RWPE2 (cell line): ENCODE results near the gene PCDHGA2.
A peak's percentile ranks its signal among the peaks of the same experiment; 100 is the strongest.
"Not testable (repeated sequence)": the region's sequence is repeated elsewhere in the genome, so short reads cannot be mapped to it uniquely, and the experiment has no call there.

Experiments
- ATAC-seq: fragments of 200-7000 bp; cut with Tn5 transposase; 3 replicates; pipeline ENCODE4 v1.9.1; 2021; ENCODE audit warnings: low read depth
- DNase-seq: peaks from one replicate; pipeline ENCODE4 v3.0.0-alpha.2; 2020; ENCODE audit warnings: low spot score
- H3K27ac ChIP-seq: fragments of 450-650 bp; 2 replicates; pipeline ENCODE4 v1.5.1; 2017; ENCODE audit warnings: mild to moderate bottlenecking; ENCODE audit not compliant: poor library complexity, severe bottlenecking
- H3K27me3 ChIP-seq: fragments of 250-450 bp; sonication (Bioruptor Pico); 2 replicates; pipeline ENCODE4 v1.5.1; 2021; ENCODE audit warnings: mild to moderate bottlenecking, moderate library complexity; ENCODE audit not compliant: insufficient read depth, poor library complexity, severe bottlenecking
- H3K36me3 ChIP-seq: fragments of 250-450 bp; sonication (Bioruptor Pico); 2 replicates; pipeline ENCODE4 v1.5.1; 2020; ENCODE audit warnings: low read depth, mild to moderate bottlenecking, moderate library complexity
- H3K4me1 ChIP-seq: fragments of 250-450 bp; sonication (Bioruptor Pico); 2 replicates; pipeline ENCODE4 v1.5.1; 2021; ENCODE audit warnings: mild to moderate bottlenecking, moderate library complexity; ENCODE audit not compliant: insufficient read depth, poor library complexity, severe bottlenecking
- H3K4me3 ChIP-seq: fragments of 250-450 bp; sonication (Bioruptor Pico); 2 replicates; pipeline ENCODE4 v1.5.1; 2021; ENCODE audit warnings: mild to moderate bottlenecking, moderate library complexity; ENCODE audit not compliant: severe bottlenecking
- H3K9me3 ChIP-seq: fragments of 250-450 bp; sonication (Bioruptor Pico); 2 replicates; pipeline ENCODE4 v1.5.1; 2021; ENCODE audit warnings: mild to moderate bottlenecking, moderate library complexity; ENCODE audit not compliant: severe bottlenecking
- TF ChIP-seq, protein P1 (sequence below): fragments of 450-650 bp; IDR thresholded peaks from one replicate; pipeline ENCODE4 v1.5.1; 2017; ENCODE audit warnings: mild to moderate bottlenecking, moderate library complexity; ENCODE audit not compliant: poor library complexity, severe bottlenecking

Gene PCDHGA2

DNA sequence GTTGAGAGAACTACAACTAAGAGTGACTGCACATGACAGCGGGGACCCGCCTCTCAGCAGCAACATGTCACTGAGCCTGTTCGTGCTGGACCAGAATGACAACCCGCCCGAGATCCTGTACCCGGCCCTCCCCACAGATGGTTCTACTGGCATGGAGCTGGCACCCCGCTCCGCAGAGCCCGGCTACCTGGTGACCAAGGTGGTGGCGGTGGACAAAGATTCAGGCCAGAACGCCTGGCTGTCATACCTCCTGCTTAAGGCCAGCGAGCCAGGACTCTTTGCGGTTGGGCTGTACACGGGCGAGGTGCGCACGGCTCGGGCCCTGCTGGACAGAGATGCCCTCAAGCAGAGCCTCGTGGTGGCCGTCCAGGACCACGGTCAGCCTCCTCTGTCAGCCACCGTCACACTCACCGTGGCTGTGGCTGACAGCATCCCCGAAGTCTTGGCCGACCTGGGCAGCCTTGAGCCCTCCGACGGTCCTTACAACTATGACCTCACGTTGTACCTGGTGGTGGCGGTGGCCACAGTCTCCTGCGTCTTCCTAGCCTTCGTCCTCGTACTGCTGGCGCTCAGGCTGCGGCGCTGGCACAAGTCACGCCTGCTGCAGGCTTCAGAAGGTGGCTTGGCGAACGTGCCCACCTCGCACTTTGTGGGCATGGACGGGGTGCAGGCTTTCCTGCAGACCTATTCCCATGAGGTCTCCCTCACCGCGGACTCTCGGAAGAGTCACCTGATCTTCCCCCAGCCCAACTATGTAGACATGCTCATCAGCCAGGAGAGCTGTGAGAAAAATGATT, 46.1 kb downstream of the PCDHGA2 start:
- Histone ChIP-seq H3K4me3 (no peak overlapping the region), H3K9me3 (peaks cover 32% of the 10 kb centered on the region), H3K36me3 (no peaks in the 10 kb centered on the region), H3K4me1 (no peaks in the 10 kb centered on the region), H3K27me3 (peaks cover 27% of the 10 kb centered on the region), H3K27ac (no peak overlapping the region)
- DNase-seq (no peak), ATAC-seq (no peak)
- TF ChIP-seq, protein P1, sequence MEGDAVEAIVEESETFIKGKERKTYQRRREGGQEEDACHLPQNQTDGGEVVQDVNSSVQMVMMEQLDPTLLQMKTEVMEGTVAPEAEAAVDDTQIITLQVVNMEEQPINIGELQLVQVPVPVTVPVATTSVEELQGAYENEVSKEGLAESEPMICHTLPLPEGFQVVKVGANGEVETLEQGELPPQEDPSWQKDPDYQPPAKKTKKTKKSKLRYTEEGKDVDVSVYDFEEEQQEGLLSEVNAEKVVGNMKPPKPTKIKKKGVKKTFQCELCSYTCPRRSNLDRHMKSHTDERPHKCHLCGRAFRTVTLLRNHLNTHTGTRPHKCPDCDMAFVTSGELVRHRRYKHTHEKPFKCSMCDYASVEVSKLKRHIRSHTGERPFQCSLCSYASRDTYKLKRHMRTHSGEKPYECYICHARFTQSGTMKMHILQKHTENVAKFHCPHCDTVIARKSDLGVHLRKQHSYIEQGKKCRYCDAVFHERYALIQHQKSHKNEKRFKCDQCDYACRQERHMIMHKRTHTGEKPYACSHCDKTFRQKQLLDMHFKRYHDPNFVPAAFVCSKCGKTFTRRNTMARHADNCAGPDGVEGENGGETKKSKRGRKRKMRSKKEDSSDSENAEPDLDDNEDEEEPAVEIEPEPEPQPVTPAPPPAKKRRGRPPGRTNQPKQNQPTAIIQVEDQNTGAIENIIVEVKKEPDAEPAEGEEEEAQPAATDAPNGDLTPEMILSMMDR: no peak

DNA sequence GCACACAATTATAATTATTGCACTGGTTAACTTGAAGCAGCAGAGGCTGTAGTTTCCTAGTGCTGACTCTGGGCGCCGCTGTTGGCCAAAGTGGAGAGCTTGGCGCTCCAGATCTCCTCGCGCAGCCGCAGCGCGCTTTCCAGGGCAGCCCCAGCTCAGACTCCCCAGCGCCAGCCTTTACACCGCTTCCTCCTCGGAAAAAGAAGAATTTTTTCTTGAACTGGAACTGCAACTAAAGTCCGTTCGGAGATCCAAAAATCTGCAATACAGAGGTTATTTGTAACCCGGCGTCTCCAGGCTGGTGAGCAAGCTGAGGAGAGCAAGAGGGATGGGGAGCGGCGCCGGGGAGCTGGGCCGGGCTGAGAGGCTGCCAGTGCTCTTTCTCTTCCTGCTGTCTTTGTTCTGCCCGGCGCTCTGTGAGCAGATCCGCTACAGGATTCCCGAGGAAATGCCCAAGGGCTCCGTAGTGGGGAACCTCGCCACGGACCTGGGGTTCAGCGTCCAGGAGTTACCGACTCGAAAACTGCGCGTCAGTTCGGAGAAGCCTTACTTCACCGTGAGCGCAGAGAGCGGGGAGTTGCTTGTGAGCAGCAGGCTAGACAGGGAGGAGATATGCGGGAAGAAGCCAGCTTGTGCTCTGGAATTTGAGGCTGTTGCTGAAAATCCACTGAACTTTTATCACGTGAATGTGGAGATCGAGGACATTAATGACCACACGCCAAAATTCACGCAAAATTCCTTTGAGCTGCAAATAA, 49.2 kb downstream of the PCDHGA2 start, which contains the start of gene PCDHGB4:
PCDHGB4 (plus strand) TSS at position 142 of the 755 bp plus-strand sequence; CDS start at position 329, 187 bp downstream.
- not testable (repeated sequence) for H3K4me1 ChIP-seq, DNase-seq, H3K36me3 ChIP-seq, H3K27me3 ChIP-seq, H3K27ac ChIP-seq
- TF ChIP-seq, protein P1: peak; percentile 94
- Histone ChIP-seq H3K4me3 (peak within 1 kb of the TSS; percentile 26), H3K9me3 (peaks cover 49% of the 10 kb centered on the region)
- ATAC-seq: peak; percentile 92

DNA sequence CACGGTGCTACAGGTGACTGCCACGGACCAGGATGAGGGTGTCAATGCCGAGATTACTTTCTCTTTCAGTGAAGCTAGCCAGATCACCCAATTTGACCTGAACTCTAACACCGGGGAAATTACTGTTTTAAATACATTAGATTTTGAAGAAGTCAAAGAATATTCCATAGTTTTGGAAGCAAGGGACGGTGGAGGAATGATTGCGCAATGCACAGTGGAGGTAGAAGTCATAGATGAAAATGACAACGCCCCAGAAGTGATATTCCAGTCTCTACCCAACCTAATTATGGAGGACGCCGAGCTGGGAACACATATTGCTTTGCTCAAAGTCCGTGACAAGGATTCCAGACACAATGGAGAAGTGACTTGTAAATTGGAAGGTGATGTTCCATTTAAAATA, 50.1 kb downstream of the PCDHGA2 start:
- TF ChIP-seq, protein P1: no peak

DNA sequence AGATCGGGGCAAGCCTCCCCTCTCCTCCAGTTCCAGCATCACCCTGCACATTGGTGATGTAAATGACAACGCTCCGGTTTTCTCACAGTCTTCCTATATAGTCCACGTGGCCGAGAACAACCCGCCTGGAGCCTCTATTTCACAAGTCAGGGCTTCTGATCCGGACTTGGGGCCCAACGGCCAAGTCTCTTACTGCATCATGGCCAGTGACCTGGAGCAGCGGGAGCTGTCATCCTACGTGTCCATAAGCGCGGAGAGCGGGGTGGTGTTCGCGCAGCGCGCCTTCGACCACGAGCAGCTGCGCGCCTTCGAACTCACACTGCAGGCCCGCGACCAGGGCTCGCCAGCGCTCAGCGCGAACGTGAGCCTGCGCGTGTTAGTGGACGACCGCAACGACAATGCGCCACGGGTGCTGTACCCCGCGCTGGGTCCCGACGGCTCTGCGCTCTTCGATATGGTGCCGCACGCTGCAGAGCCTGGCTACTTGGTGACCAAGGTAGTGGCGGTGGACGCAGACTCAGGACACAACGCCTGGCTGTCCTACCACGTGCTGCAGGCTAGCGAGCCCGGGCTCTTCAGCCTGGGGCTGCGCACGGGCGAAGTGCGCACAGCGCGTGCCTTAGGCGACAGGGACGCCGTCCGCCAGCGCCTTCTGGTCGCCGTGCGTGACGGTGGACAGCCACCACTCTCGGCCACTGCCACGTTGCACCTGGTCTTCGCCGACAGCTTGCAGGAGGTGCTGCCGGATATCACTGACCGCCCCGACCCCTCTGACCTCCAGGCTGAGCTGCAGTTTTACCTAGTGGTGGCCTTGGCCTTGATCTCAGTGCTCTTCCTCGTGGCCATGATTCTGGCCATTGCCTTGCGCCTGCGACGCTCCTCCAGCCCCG, 50.8 kb downstream of the PCDHGA2 start:
- DNase-seq (no peak), ATAC-seq (no peak)
- TF ChIP-seq, protein P1: no peak
- Histone ChIP-seq H3K27ac (no peak overlapping the region), H3K27me3 (no peaks in the 10 kb centered on the region), H3K4me1 (no peaks in the 10 kb centered on the region), H3K36me3 (peaks cover 5% of the 10 kb centered on the region), H3K4me3 (no peak overlapping the region), H3K9me3 (peaks cover 48% of the 10 kb centered on the region)

More for the DNA sequence above, 50.1 kb downstream of the PCDHGA2 start:
- H3K27ac ChIP-seq: no peak overlapping the region
- H3K4me1 ChIP-seq: no peaks in the 10 kb centered on the region
- peaks cover 47% of the 10 kb centered on the region for H3K9me3 ChIP-seq
- peaks cover 5% of the 10 kb centered on the region for H3K36me3 ChIP-seq
- DNase-seq: no peak
- ATAC-seq: no peak
- H3K4me3 ChIP-seq: no peak overlapping the region
- peaks cover 2% of the 10 kb centered on the region for H3K27me3 ChIP-seq
